Keratinocyte (primary cell): Measurements from ENCODE around the gene SH3PXD2A. TPM values are rescaled to one million over a fixed set of nuclear protein-coding genes. Genes with fewer than 3 reads are reported as not detected.

ENCODE experiments used
- DNase-seq: peaks from one replicate; pipeline ENCODE4 v3.0.0-alpha.2; 2011; ENCODE audit warnings: low read depth, missing footprints, low spot score
- FAIRE-seq: peaks from 2 replicates; lab custom pipeline; 2011; peaks lifted over from hg19 to GRCh38; lab: Jason Lieb, UNC
- H2AFZ ChIP-seq: 2 replicates; pipeline ENCODE4 v1.6.0; 2012; ENCODE audit warnings: low read length, control low read depth, inconsistent platforms; ENCODE audit not compliant: control insufficient read depth
- H3K27ac ChIP-seq: 2 replicates; pipeline ENCODE4 v1.5.1; 2011; ENCODE audit warnings: low read length; ENCODE audit not compliant: control insufficient read depth, insufficient read depth
- H3K27me3 ChIP-seq: 3 replicates; pipeline ENCODE4 v1.6.0; 2011; ENCODE audit warnings: low read length; ENCODE audit not compliant: control insufficient read depth, insufficient read depth; ENCODE audit errors: extremely low read depth
- H3K36me3 ChIP-seq, 2 experiments: 2 replicates in 1 of 2; 3 replicates in 1 of 2; pipeline ENCODE4 v1.5.1; 2011; ENCODE audit warnings: low read length in 2 of 2, mild to moderate bottlenecking in 1 of 2; ENCODE audit not compliant: control insufficient read depth in 2 of 2, insufficient read depth in 2 of 2; ENCODE audit errors: extremely low read depth in 1 of 2
- H3K4me1 ChIP-seq: 3 replicates; pipeline ENCODE4 v1.5.1; 2011; ENCODE audit warnings: low read length; ENCODE audit not compliant: control insufficient read depth, insufficient read depth; ENCODE audit errors: extremely low read depth
- H3K4me2 ChIP-seq: 3 replicates; pipeline ENCODE4 v1.6.0; 2011; ENCODE audit warnings: low read depth, low read length; ENCODE audit not compliant: control insufficient read depth, insufficient read depth; ENCODE audit errors: extremely low read depth
- H3K4me3 ChIP-seq, 3 experiments: fragments of 200-600 bp in 1 of 3; sonication (generic) in 1 of 3; 2 replicates in 2 of 3; 3 replicates in 1 of 3; pipeline ENCODE4 v1.5.1; 2011 to 2016; ENCODE audit warnings: low read length in 3 of 3, mild to moderate bottlenecking in 3 of 3, control low read depth in 2 of 3, inconsistent platforms in 1 of 3, low read depth in 1 of 3, mixed read lengths in 1 of 3, mixed run types in 1 of 3, moderate library complexity in 1 of 3; ENCODE audit not compliant: control insufficient read depth in 2 of 3, insufficient read depth in 2 of 3; ENCODE audit errors: extremely low read depth in 1 of 3
- H3K79me2 ChIP-seq: 2 replicates; pipeline ENCODE4 v1.6.0; 2012; ENCODE audit warnings: low read length; ENCODE audit not compliant: control insufficient read depth, insufficient read depth
- H3K9ac ChIP-seq: 3 replicates; pipeline ENCODE4 v1.6.0; 2011; ENCODE audit warnings: low read length; ENCODE audit not compliant: control insufficient read depth, insufficient read depth; ENCODE audit errors: extremely low read depth
- H3K9me1 ChIP-seq: 3 replicates; pipeline ENCODE4 v1.6.0; 2011; ENCODE audit warnings: low read length; ENCODE audit not compliant: control insufficient read depth, insufficient read depth; ENCODE audit errors: extremely low read depth
- H3K9me3 ChIP-seq: 2 replicates; pipeline ENCODE4 v1.5.1; 2012; ENCODE audit warnings: low read depth, low read length; ENCODE audit not compliant: control insufficient read depth
- H4K20me1 ChIP-seq: 3 replicates; pipeline ENCODE4 v1.6.0; 2011; ENCODE audit warnings: low read length; ENCODE audit not compliant: control insufficient read depth, insufficient read depth; ENCODE audit errors: extremely low read depth
- EZH2 ChIP-seq: IDR thresholded peaks from one replicate; pipeline ENCODE4 v1.6.1; 2012; ENCODE audit warnings: inconsistent platforms, mild to moderate bottlenecking, low read length, moderate library complexity
- dilution Hi-C: fragments of 300-500 bp; cut with MboI; formaldehyde crosslinking; loops from one replicate; pipeline ENCODE4 v1.7.0; 2020; ENCODE audit warnings: low sequenced_read_pairs; ENCODE audit not compliant: extremely low pct_ligation_motif_present
- polyA plus RNA-seq, 5 experiments: library from polyadenylated mRNA; depleted of rRNA in 3 of 5; stranded (reverse) in 3 of 5; stranded (forward) in 1 of 5; unstranded in 1 of 5; fragments of >200 nt; gene quantifications; 1 replicate in 1 of 5; 2 replicates in 3 of 5; 3 replicates in 1 of 5; pipeline versions ENCODE4 v1.2.1 to v1.2.3, GENCODE V29; 2011 to 2012; ENCODE audit warnings: missing spikeins in 2 of 5, low read depth in 1 of 5, low replicate concordance in 1 of 5
- TF ChIP-seq, protein P1 (sequence below), 3 experiments: IDR thresholded peaks in 1 of 3; conservative IDR thresholded peaks in 1 of 3; optimal IDR thresholded peaks in 1 of 3; 2 replicates in 2 of 3; 3 replicates in 1 of 3; pipeline versions ENCODE3 to v1.5.1; 2011; ENCODE audit warnings: low read length in 3 of 3, mild to moderate bottlenecking in 3 of 3, moderate library complexity in 2 of 3, control low read depth in 1 of 3, inconsistent platforms in 1 of 3; ENCODE audit not compliant: insufficient read depth in 2 of 3; ENCODE audit errors: extremely low read depth in 1 of 3

The SH3PXD2A gene
- polyA plus RNA-seq, 1 donor (not counting 4 experiments of a cell fraction or from before 2014, with no cell fraction given), result 33.9 TPM

DNA sequence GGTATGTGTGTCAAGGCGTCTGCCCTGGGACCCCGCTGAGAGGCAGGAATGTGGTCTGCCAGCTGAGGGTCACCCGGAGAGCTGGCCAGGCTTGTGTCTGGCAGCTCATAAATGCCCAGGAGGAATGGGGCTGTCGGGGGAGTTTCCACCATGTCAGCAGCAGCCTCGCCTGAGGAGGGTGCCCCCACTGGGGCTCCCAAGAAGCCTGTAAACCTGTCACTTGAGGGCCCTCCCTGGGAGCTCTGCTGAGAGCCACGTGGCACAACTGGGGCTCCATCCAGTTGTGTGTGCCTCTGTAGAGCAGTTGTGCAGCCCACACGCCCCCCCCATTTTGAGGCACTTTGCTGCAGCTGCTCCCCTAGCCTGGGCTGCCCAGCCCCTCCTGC is 291.3 kb downstream of the SH3PXD2A start:
- peaks cover 13% of the 10 kb centered on the region for H3K27me3 ChIP-seq
- dilution Hi-C loops, result no loop called here
- H3K4me2 ChIP-seq, result no peak overlapping the region
- FAIRE-seq, result no peak
- H3K36me3 ChIP-seq, result no peaks in the 10 kb centered on the region
- peaks cover 3% of the 10 kb centered on the region for H4K20me1 ChIP-seq
- H3K4me1 ChIP-seq, result peaks cover 11% of the 10 kb centered on the region
- H3K9ac ChIP-seq, result no peak overlapping the region
- no peak overlapping the region for H3K4me3 ChIP-seq
- H2AFZ ChIP-seq, result no peak overlapping the region
- TF ChIP-seq, protein P1, sequence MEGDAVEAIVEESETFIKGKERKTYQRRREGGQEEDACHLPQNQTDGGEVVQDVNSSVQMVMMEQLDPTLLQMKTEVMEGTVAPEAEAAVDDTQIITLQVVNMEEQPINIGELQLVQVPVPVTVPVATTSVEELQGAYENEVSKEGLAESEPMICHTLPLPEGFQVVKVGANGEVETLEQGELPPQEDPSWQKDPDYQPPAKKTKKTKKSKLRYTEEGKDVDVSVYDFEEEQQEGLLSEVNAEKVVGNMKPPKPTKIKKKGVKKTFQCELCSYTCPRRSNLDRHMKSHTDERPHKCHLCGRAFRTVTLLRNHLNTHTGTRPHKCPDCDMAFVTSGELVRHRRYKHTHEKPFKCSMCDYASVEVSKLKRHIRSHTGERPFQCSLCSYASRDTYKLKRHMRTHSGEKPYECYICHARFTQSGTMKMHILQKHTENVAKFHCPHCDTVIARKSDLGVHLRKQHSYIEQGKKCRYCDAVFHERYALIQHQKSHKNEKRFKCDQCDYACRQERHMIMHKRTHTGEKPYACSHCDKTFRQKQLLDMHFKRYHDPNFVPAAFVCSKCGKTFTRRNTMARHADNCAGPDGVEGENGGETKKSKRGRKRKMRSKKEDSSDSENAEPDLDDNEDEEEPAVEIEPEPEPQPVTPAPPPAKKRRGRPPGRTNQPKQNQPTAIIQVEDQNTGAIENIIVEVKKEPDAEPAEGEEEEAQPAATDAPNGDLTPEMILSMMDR (optimal IDR thresholded peaks at IDR 0.05 in 1 of 3, IDR thresholded peaks at IDR 0.05 in 1 of 3, conservative IDR thresholded peaks at IDR 0.05 in 1 of 3; ENCODE audit: extremely low read depth in 1 of 3, insufficient read depth in 2 of 3, low read length in 3 of 3), result no peak
- TF ChIP-seq EZH2, result no peak
- no peaks in the 10 kb centered on the region for H3K9me3 ChIP-seq
- H3K79me2 ChIP-seq, result no peaks in the 10 kb centered on the region
- no peak for DNase-seq
- no peaks in the 10 kb centered on the region for H3K9me1 ChIP-seq
- no peak overlapping the region for H3K27ac ChIP-seq

DNA sequence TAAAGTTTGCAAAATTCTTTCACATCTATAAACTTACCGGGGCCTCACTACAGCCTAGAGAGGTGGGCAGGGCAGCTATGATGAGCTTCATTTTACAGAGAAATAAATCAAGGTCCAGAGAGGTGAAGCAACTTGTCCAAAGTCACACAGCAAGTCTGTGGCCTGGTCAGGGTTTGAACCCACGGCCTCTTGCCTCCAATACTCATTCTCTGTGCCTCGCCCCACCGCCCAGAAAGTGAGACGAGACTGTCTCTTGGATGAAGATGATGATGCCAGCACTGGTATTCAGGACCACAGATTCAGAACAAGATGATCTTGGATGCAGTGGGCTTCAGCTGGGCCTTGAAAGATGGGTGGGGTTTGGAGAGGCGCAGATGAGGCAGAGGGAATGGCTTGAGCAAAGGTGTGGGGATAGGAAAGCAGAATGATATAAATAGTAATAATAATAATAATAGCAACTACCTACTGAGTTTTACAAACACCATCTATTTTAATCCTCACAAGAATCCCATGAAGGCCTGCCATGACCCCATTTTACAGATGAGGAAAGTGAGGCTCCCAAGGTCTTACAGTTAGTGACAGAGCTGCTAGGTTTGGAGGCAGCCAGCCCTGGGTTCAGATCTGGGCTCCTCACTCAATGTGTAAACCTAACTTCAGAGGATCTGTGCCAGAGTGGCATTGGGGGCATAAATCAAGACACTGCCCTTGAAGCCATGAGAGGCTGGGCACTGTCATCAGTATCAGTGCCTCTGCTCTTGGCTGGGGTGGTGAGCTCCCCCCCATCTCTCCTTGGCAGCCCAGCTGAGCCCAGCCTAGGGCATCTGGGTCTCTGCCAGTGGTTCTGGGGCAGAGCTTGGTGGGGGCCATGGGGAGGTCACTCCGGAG is 291.9 kb downstream of the SH3PXD2A start:
- H3K4me2 ChIP-seq, result no peak overlapping the region
- H3K9me1 ChIP-seq, result no peaks in the 10 kb centered on the region
- dilution Hi-C loops, result no loop called here

More for the DNA sequence above, 291.9 kb downstream of the SH3PXD2A start:
- H3K4me3 ChIP-seq, result no peak overlapping the region
- peaks cover 3% of the 10 kb centered on the region for H4K20me1 ChIP-seq
- no peaks in the 10 kb centered on the region for H3K79me2 ChIP-seq
- no peak overlapping the region for H2AFZ ChIP-seq
- peaks cover 20% of the 10 kb centered on the region for H3K27me3 ChIP-seq
- peaks cover 11% of the 10 kb centered on the region for H3K4me1 ChIP-seq
- DNase-seq (no peak), FAIRE-seq (no peak)
- H3K36me3 ChIP-seq, result no peaks in the 10 kb centered on the region
- TF ChIP-seq, protein P1 (optimal IDR thresholded peaks at IDR 0.05 in 1 of 3, IDR thresholded peaks at IDR 0.05 in 1 of 3, conservative IDR thresholded peaks at IDR 0.05 in 1 of 3; ENCODE audit: extremely low read depth in 1 of 3, insufficient read depth in 2 of 3, low read length in 3 of 3), result no peak
- no peak for TF ChIP-seq EZH2
- no peak overlapping the region for H3K9ac ChIP-seq
- H3K9me3 ChIP-seq, result no peaks in the 10 kb centered on the region
- no peak overlapping the region for H3K27ac ChIP-seq
